Kidney (tissue), 14 donors: ENCODE measurements around the gene HIVEP3. TPM values are rescaled to one million over a fixed set of nuclear protein-coding genes. Genes with fewer than 3 reads are reported as not detected.

Experiments used
- DNase-seq, 5 donors: peaks; one replicate each; pipeline ENCODE4 v3.0.0-alpha.2; 2013 to 2020
- FAIRE-seq: peaks from 2 replicates; lab custom pipeline; 2012; peaks lifted over from hg19 to GRCh38; lab: Jason Lieb, UNC
- H3K27ac ChIP-seq, 2 donors: one replicate each; pipeline ENCODE4 v1.7.0; 2013; ENCODE audit warnings: low read depth in 2 of 2, low read length in 2 of 2, inconsistent platforms in 1 of 2
- H3K27me3 ChIP-seq: one replicate; pipeline ENCODE4 v1.7.1; 2013; ENCODE audit warnings: low read length, inconsistent platforms; ENCODE audit not compliant: control insufficient read depth, insufficient read depth
- H3K36me3 ChIP-seq, 3 donors: one replicate each; pipeline versions ENCODE4 v1.7.0 to v1.7.1; 2013; ENCODE audit warnings: low read length in 3 of 3, control low read depth in 1 of 3, inconsistent platforms in 1 of 3; ENCODE audit not compliant: insufficient read depth in 3 of 3, control insufficient read depth in 2 of 3
- H3K4me1 ChIP-seq, 3 donors: one replicate each; pipeline versions ENCODE4 v1.7.0 to v1.7.1; 2013; ENCODE audit warnings: low read length in 3 of 3, inconsistent platforms in 1 of 3, low read depth in 1 of 3; ENCODE audit not compliant: control insufficient read depth in 2 of 3, insufficient read depth in 2 of 3
- H3K4me3 ChIP-seq, 3 donors: one replicate each; pipeline versions ENCODE4 v1.7.0 to v1.8.1; 2013; ENCODE audit warnings: low read length in 3 of 3, control low read depth in 1 of 3, inconsistent platforms in 1 of 3
- H3K9ac ChIP-seq, 3 donors: one replicate each; pipeline versions ENCODE4 v1.7.0 to v1.7.1; 2013; ENCODE audit warnings: low read length in 3 of 3, control low read depth in 1 of 3, inconsistent platforms in 1 of 3
- H3K9me3 ChIP-seq, 3 donors: one replicate each; pipeline versions ENCODE4 v1.7.0 to v1.7.1; 2013; ENCODE audit warnings: low read length in 3 of 3, control low read depth in 1 of 3, inconsistent platforms in 1 of 3; ENCODE audit not compliant: control insufficient read depth in 2 of 3, insufficient read depth in 1 of 3
- CTCF ChIP-seq: IDR thresholded peaks from 3 replicates; pipeline ENCODE4 v1.5.1; 2012; ENCODE audit warnings: mild to moderate bottlenecking, moderate library complexity, borderline replicate concordance; ENCODE audit not compliant: insufficient read depth; ENCODE audit errors: extremely low read depth
- intact Hi-C: fragments of 100-400 bp; cut with DNase I; formaldehyde crosslinking; loops from one replicate; pipeline ENCODE4 v1.11.1; 2022
- polyA plus RNA-seq: library from polyadenylated mRNA; stranded (reverse); fragments of 350-450 nt; fragmentation: Illumina TruSeq; extraction: RNeasy Lipid Tissue Mini Kit (QIAGEN cat#74804); gene quantifications from one replicate; pipeline ENCODE4 v1.2.3, GENCODE V29; 2014; ENCODE audit warnings: low read depth, low replicate concordance; ENCODE audit not compliant: insufficient read depth
- total RNA-seq: library from RNA; stranded (reverse); fragmentation: NEBNext Ultra II Directional; extraction: Animal tissue kit (Norgen Biotek cat#: 25700); gene quantifications from one replicate; pipeline ENCODE4 v1.2.1, GENCODE V29; 2021
- donor health status: control.
- donor health status: control.
- donor health status: control.
- donor health status: control.
- donor health status: control.
- donor health status: DM: yes; HTN: yes; CAD: no.
- donor health status: Normal renal cell carcinoma (clear cell type).

Gene HIVEP3
- total and polyA plus RNA-seq, 2 donors from 2014 or later = 3.5 to 11.0 TPM

DNA sequence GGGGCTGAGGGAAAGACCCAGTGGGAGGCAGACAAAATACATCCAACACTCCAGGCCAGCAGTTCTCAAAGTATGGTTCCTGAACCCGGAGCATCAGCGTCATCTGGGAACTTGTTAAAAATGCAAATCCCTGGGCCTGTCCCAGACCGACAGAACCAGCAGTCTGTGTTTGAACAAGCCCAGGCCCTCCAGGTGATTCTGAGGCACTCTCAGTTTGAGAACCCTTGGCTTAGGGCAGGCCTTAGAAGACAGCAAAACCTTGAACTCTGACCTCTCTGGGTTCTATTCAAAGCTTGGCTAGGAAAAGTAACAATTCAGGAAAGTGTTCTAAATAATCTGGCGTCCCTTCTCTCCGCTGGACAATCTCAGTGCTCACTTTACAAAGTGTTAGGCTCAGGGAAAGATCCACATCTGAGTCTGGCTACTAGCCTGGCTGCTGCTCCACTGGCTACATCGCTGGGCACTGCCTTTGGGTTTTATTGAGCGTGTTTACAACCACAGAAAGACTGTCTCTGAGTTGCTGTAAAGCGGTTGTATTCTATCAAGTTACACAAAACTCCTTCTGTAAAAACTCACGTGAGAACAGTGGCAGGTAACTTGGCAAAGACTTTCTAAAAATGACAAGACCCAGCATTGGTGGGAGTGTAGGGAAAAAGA lies 166.1 kb downstream of the HIVEP3 start:
- no peak overlapping the region for H3K9ac ChIP-seq
- DNase-seq = no peak
- no peak for FAIRE-seq
- no peaks in the 10 kb centered on the region for H3K9me3 ChIP-seq
- H3K27me3 ChIP-seq = no peaks in the 10 kb centered on the region
- no peak for TF ChIP-seq CTCF
- peaks cover 0 to 2% (median 0%) of the 10 kb centered on the region in 3 donors for H3K4me1 ChIP-seq
- no peak overlapping the region for H3K27ac ChIP-seq
- intact Hi-C loops = no loop called here
- H3K4me3 ChIP-seq = no peak overlapping the region
- no peaks in the 10 kb centered on the region for H3K36me3 ChIP-seq

DNA sequence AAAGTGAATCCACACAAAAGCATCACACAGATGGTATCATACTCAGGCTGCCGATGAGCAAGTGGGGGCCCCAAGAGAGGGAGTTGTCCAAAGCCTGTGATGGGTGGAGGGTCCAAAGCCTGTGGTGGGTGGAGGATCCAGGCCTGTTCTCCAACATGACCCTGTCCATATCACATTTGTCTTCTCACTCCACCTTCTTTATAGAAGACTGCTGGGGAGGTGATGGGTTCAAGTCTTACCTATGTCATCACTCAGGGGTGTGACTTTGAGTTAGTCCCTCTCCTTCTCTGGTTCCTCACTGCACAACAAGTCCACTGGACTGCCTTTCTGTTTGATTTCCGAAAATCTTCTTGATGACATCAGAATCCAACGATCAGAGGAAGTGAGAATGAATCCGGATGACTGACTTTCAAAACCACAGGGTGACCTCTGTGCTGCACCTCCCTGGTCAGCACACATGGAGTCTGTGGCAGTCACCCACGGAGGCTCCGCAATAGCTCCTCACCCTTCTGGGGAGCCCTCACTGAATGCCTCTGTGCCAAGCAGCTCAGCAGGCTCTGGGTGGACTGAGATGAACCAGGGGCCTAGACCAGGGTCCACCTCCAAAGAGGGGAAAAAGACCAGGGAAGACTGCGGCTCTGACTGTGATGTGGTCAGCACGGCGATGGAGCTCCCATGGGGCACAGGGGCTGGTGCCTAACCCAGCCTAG lies 166.8 kb downstream of the HIVEP3 start:
- intact Hi-C loops = no loop called here
- no peak for TF ChIP-seq CTCF
- Histone ChIP-seq H3K4me1 (peaks cover 0 to 2% (median 0%) of the 10 kb centered on the region in 3 donors), H3K27ac (no peak overlapping the region), H3K36me3 (no peaks in the 10 kb centered on the region), H3K27me3 (no peaks in the 10 kb centered on the region), H3K9me3 (no peaks in the 10 kb centered on the region), H3K9ac (no peak overlapping the region), H3K4me3 (no peak overlapping the region)
- DNase-seq (no peak), FAIRE-seq (no peak)

GRCh38 chr1:41749991-41750745 lies 168.6 kb downstream of the HIVEP3 start:
- Histone ChIP-seq H3K27me3 (no peaks in the 10 kb centered on the region), H3K27ac (no peak overlapping the region), H3K9ac (no peak overlapping the region), H3K4me1 (peaks cover 0 to 2% (median 0%) of the 10 kb centered on the region in 3 donors), H3K36me3 (no peaks in the 10 kb centered on the region), H3K4me3 (no peak overlapping the region), H3K9me3 (no peaks in the 10 kb centered on the region)
- no peak for TF ChIP-seq CTCF
- intact Hi-C loops = no loop called here
- DNase-seq (no peak), FAIRE-seq (no peak)
